GM20000 (cell line): ENCODE data around the gene KIRREL3.

ENCODE experiments used
- DNase-seq: peaks from one replicate; pipeline ENCODE4 v3.0.0; 2012; ENCODE audit warnings: low spot score
- TF ChIP-seq, protein P1 (sequence below): IDR thresholded peaks from 2 replicates; pipeline ENCODE4 v1.5.1; 2012; ENCODE audit warnings: mild to moderate bottlenecking, control low read depth; ENCODE audit errors: extremely low read depth, missing control alignments

KIRREL3 gene

DNA sequence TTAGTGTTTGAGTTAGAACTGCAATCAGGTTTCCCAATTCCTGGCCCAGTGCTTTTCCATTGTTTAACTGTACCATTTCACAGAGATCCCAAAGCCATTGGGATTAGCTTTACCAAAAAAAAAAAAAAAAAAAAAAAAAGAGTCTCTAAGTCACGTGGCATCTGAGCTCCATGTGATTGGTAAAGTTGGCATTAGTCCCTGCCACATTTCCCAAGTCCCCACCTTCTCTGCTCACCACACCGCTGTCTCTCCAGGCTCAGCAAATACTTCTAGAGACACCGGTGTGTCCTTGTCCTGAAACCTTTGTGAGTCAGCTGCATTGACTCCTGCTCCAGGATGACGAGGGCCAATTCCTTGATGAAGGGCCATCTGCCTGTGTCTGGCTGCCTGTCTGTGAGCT lies 305.3 kb downstream of the KIRREL3 start:
- DNase-seq = no peak
- TF ChIP-seq, protein P1, sequence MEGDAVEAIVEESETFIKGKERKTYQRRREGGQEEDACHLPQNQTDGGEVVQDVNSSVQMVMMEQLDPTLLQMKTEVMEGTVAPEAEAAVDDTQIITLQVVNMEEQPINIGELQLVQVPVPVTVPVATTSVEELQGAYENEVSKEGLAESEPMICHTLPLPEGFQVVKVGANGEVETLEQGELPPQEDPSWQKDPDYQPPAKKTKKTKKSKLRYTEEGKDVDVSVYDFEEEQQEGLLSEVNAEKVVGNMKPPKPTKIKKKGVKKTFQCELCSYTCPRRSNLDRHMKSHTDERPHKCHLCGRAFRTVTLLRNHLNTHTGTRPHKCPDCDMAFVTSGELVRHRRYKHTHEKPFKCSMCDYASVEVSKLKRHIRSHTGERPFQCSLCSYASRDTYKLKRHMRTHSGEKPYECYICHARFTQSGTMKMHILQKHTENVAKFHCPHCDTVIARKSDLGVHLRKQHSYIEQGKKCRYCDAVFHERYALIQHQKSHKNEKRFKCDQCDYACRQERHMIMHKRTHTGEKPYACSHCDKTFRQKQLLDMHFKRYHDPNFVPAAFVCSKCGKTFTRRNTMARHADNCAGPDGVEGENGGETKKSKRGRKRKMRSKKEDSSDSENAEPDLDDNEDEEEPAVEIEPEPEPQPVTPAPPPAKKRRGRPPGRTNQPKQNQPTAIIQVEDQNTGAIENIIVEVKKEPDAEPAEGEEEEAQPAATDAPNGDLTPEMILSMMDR = no peak

- DNase-seq = no peak
- TF ChIP-seq, protein P1 = no peak
These were observed 306.4 kb downstream of the KIRREL3 start for GRCh38 chr11:126694065-126694625.

DNA sequence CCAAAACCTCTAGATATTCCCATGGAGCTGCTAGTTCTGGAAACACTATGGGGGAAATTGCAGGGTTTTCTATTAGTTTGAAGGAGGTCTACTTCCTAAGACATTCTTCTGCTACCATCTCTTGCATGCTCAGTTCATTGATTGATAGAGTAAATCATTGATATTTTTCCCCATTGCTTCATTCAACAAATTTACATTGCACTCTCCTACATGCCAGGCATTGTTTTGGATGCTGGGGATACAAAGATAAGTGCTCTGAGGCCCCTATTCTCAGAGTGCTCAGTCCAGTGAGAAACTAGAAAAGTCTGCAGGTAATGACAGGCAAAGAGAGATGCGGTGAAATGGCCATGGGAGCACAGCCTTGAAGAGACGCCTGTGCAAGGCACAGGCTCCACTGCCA lies 313.1 kb downstream of the KIRREL3 start:
- DNase-seq = no peak
- TF ChIP-seq, protein P1 = no peak

DNA sequence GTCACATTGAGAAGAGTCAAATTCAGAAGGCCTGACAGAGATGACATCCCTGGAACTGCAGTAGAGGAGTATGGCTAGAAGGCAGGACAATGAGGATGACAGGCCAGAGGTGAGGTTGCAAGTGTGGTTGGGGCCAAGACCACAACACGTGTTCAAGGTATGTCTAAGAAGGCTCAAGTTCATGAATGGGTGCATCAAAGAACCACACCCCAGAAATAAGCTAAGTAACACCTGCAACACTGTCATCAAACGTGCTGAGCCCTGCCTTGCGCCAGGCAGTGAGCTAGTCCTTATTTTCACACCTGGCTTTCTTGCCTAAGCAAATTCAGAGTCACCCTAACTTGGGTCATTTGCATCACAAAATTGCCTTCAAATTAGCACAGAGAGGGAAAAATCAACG lies 313.6 kb downstream of the KIRREL3 start:
- TF ChIP-seq, protein P1 = no peak
- DNase-seq = no peak

- DNase-seq = no peak
- TF ChIP-seq, protein P1 = no peak
These were observed 316.5 kb downstream of the KIRREL3 start for GRCh38 chr11:126683766-126684728.

DNA sequence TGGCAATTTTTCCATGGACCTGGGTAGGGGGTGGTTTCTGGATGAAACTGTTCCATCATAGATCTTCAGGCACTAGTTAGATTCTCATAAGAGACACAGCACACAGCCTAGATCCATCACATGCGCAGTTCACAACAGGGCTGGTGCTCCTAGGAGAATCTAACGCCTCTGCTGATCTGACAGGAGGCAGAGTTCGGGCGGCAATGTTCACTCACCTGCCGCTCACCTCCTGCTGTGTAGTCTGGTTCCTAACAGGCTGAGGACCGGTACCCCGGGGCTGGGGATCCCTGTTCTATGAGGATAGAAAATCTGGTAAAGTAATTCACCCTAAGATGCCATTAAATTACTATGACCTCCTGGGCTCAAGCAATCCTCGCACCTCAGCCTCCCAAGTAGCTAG lies 318.0 kb downstream of the KIRREL3 start:
- no peak for DNase-seq
- TF ChIP-seq, protein P1 = no peak

GRCh38 chr11:126680700-126681099 lies 319.9 kb downstream of the KIRREL3 start:
- no peak for DNase-seq
- TF ChIP-seq, protein P1 = no peak
